Esophagus squamous epithelium (tissue), 5 donors: ENCODE results near the gene DEXI. TPM values are rescaled to one million over a fixed set of nuclear protein-coding genes. Genes with fewer than 3 reads are reported as not detected.

ENCODE experiments used
- DNase-seq: peaks from one replicate; lab custom pipeline; 2025; lab: John Stamatoyannopoulos, UW
- H3K27ac ChIP-seq, 4 donors: fragments of 200-600 bp; sonication (generic); one replicate each; pipeline ENCODE4 v1.5.1; 2016 to 2019; ENCODE audit warnings: mild to moderate bottlenecking in 1 of 4
- H3K27me3 ChIP-seq, 4 donors: fragments of 200-600 bp; sonication (generic); 1 replicate in 3 of 4; 2 replicates in 1 of 4; pipeline versions ENCODE4 v1.5.1 to v1.6.0; 2017 to 2021; ENCODE audit warnings: antibody characterized with exemption in 1 of 4
- H3K36me3 ChIP-seq, 3 donors: fragments of 200-600 bp; sonication (generic); one replicate each; pipeline ENCODE4 v1.5.1; 2016 to 2019
- H3K4me1 ChIP-seq, 3 donors: fragments of 200-600 bp; sonication (generic); one replicate each; pipeline ENCODE4 v1.5.1; 2017 to 2019
- H3K4me3 ChIP-seq, 4 donors: fragments of 200-600 bp; sonication (generic); 1 replicate in 3 of 4; 2 replicates in 1 of 4; pipeline ENCODE4 v1.5.1; 2016 to 2019; ENCODE audit warnings: mild to moderate bottlenecking in 2 of 4, moderate library complexity in 1 of 4
- H3K9me3 ChIP-seq, 3 donors: fragments of 200-600 bp; sonication (generic); one replicate each; pipeline ENCODE4 v1.5.1; 2016 to 2019
- POLR2A ChIP-seq, 4 donors: fragments of 450-650 bp; IDR thresholded peaks; one replicate each; pipeline ENCODE4 v1.6.1; 2017; ENCODE audit warnings: antibody characterized with exemption in 4 of 4, mild to moderate bottlenecking in 4 of 4, moderate library complexity in 3 of 4
- WGBS, 2 donors: methylation state at CpG; one replicate each; pipeline ENCODE4 v1.1.5; 2018; 5-methylcytosine and 5-hydroxymethylcytosine counted together
- intact Hi-C: fragments of 100-400 bp; cut with DNase I; formaldehyde crosslinking; loops from one replicate; pipeline ENCODE4 v1.15.0; 2022
- total RNA-seq, 4 donors: library from RNA; depleted of rRNA; stranded (reverse); fragments of >200 nt; gene quantifications; one replicate each; pipeline ENCODE4 v1.1.0, GENCODE V29; 2016
- TF ChIP-seq, protein P1 (sequence below), 6 experiments: fragments of 450-650 bp in 4 of 6; fragments of 200-600 bp in 2 of 6; sonication (generic) in 2 of 6; IDR thresholded peaks; one replicate each; pipeline ENCODE4 v1.5.1; 2016 to 2019; ENCODE audit warnings: antibody characterized with exemption in 6 of 6, mild to moderate bottlenecking in 4 of 6, moderate library complexity in 4 of 6
- donor health status: DM: yes; HTN: yes; CAD: no.

The DEXI gene
- 10 to 100 TPM; 22.6 to 60.1 (median 28.4) TPM for total RNA-seq

- DNase-seq = peak; percentile 59
Observed at GRCh38 chr16:10942352-10943063, at the start of gene DEXI. Gene DEXI (minus strand): TSS chr16:10942468. CDS start chr16:10942005, 463 bp downstream.

DNA sequence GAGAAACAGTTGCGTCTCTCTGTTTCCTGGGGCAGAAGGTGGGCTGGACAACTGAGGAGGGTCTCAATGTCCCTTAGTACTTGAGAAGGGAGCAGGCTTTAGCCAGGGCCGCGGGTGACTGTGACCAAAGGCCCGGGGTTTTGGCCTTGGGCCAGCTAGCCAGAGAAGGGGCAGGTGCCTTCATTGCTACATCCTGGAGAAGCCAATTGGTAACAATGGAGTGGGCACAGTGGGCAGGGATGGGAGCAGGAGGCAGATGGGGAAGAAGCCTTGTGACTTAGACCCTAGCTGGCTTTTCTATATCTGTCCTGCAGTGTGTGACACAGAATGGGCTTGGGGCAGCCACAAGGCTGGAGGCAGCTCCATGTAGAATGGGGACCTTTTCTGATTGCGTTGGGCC, 48.1 kb upstream of the DEXI start:
- intact Hi-C loops = no loop called here
- no peak for TF ChIP-seq POLR2A (IDR thresholded peaks at IDR 0.05)
- TF ChIP-seq, protein P1, sequence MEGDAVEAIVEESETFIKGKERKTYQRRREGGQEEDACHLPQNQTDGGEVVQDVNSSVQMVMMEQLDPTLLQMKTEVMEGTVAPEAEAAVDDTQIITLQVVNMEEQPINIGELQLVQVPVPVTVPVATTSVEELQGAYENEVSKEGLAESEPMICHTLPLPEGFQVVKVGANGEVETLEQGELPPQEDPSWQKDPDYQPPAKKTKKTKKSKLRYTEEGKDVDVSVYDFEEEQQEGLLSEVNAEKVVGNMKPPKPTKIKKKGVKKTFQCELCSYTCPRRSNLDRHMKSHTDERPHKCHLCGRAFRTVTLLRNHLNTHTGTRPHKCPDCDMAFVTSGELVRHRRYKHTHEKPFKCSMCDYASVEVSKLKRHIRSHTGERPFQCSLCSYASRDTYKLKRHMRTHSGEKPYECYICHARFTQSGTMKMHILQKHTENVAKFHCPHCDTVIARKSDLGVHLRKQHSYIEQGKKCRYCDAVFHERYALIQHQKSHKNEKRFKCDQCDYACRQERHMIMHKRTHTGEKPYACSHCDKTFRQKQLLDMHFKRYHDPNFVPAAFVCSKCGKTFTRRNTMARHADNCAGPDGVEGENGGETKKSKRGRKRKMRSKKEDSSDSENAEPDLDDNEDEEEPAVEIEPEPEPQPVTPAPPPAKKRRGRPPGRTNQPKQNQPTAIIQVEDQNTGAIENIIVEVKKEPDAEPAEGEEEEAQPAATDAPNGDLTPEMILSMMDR (IDR thresholded peaks at IDR 0.05) = no peak
- H3K27ac ChIP-seq = no peak overlapping the region
- DNase-seq = no peak
- peaks cover 0 to 76% (median 14%) of the 10 kb centered on the region in 3 donors for H3K36me3 ChIP-seq
- 74 to 89% methylated on average over 2 to 5 of the region's 5 CpGs for WGBS, 2 donors
- no peaks in the 10 kb centered on the region for H3K27me3 ChIP-seq
- H3K9me3 ChIP-seq = no peaks in the 10 kb centered on the region
- no peak overlapping the region for H3K4me3 ChIP-seq
- peaks cover 0 to 27% (median 16%) of the 10 kb centered on the region in 3 donors for H3K4me1 ChIP-seq

More at GRCh38 chr16:10942352-10943063, at the start of gene DEXI:
- H3K4me1 ChIP-seq = peaks cover 62 to 84% (median 62%) of the 10 kb centered on the region in 3 donors
- TF ChIP-seq, protein P1 (IDR thresholded peaks at IDR 0.05) = peak in 5 of 6 experiments; percentile 15 to 78 (median 34)
- TF ChIP-seq POLR2A (IDR thresholded peaks at IDR 0.05) = peak in 2 of 4 donors; percentile 68 to 79
- intact Hi-C loops = no loop called here
- peaks cover 0 to 12% (median 0%) of the 10 kb centered on the region in 3 donors for H3K36me3 ChIP-seq
- H3K4me3 ChIP-seq = peak within 1 kb of the TSS; percentile 78 to 93 (median 90)
- peak within 1 kb of the TSS; percentile 75 to 91 (median 86) for H3K27ac ChIP-seq
- 11 to 60% methylated on average over 4 to 15 of the region's 55 CpGs for WGBS, 2 donors
- no peaks in the 10 kb centered on the region for H3K27me3 ChIP-seq
- H3K9me3 ChIP-seq = no peaks in the 10 kb centered on the region

DNA sequence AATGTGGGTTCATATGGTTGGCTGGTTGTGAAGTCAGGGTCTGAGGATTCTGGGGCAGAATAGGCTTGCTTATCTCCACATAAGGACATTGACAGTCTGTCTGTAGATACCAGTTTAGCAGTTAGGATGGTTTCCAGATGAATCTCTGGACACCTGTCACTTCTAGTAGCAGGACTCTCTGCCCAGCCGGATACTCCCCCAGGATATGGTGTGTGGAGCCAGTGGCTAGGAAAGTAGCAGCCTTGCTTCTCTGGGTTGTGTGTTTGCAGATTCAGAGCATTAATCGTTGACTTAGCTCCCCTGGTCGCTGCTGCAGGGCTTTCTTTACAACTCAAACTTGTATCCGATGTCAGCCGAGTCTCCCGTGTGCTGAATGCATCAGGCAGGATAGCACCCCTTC, 47.3 kb upstream of the DEXI start:
- H3K27me3 ChIP-seq = no peaks in the 10 kb centered on the region
- H3K36me3 ChIP-seq = peaks cover 0 to 72% (median 14%) of the 10 kb centered on the region in 3 donors
- H3K27ac ChIP-seq = no peak overlapping the region
- TF ChIP-seq POLR2A (IDR thresholded peaks at IDR 0.05) = no peak
- TF ChIP-seq, protein P1 (IDR thresholded peaks at IDR 0.05) = no peak
- intact Hi-C loops = no loop called here
- peaks cover 0 to 29% (median 16%) of the 10 kb centered on the region in 3 donors for H3K4me1 ChIP-seq
- H3K4me3 ChIP-seq = no peak overlapping the region
- no peak for DNase-seq
- no peaks in the 10 kb centered on the region for H3K9me3 ChIP-seq
- WGBS, 2 donors = 89 to 92% methylated on average over 5 to 6 of the region's 6 CpGs

DNA sequence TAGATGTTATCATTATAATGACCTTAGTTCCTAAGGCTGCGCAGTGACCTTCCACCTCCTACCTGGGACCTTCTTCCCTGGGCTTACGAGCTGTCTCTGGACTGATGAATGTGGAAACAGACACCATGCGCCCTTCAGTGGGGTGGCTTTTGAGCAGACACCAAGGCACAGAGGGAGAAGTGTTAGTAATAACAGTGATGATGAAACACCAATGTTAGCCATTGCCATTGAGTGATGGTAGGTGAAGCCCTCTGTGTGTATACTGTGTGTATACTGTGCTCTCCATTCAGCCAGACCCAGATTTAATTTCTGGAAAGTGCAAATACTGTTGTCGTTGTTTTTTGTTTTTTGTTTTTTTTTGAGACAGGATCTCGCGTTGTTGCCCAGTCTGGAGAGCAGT, 46.6 kb upstream of the DEXI start:
- Histone ChIP-seq H3K4me1 (peaks cover 0 to 30% (median 16%) of the 10 kb centered on the region in 3 donors), H3K4me3 (no peak overlapping the region), H3K9me3 (no peaks in the 10 kb centered on the region), H3K36me3 (peaks cover 0 to 72% (median 10%) of the 10 kb centered on the region in 3 donors), H3K27me3 (no peaks in the 10 kb centered on the region), H3K27ac (no peak overlapping the region)
- intact Hi-C loops = no loop called here
- no peak for DNase-seq
- TF ChIP-seq, protein P1 (IDR thresholded peaks at IDR 0.05) = no peak
- TF ChIP-seq POLR2A (IDR thresholded peaks at IDR 0.05) = no peak
- WGBS, 2 donors = 73 to 100% methylated on average over 4 to 6 of the region's 6 CpGs

DNA sequence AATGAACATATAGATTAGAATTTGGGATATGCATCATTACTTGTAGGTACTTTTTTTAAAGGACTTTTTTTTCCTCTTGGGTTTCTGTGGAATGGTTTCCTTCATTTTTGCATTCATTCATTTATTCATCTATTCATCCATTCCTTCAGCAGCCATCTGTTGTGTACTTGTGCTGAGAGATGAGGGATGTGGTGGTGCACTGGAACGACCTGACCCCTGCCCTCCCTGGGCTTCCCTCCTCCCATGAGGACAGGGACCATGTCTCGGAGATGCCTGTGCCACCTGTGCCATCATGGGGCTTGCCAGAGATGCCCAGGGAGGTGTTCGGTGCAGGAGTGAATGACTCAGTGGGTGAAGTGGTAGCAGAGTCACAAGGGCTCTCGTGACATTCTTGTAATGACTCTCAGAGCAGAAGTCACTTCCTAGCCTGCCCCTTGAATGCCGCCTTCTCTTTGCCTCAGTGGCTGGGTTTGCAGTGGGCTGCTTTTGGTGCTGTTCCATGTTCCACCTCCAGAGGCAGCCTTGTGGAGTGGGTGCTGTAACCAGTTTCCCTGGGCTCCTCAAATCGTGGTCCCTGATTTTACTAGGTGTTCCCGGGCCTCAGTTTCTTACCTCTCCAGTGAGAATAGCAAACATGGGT, 46.0 kb upstream of the DEXI start:
- peaks cover 0 to 32% (median 16%) of the 10 kb centered on the region in 3 donors for H3K4me1 ChIP-seq
- no peaks in the 10 kb centered on the region for H3K9me3 ChIP-seq
- 52 to 64% methylated on average over 7 of the region's 7 CpGs for WGBS, 2 donors
- intact Hi-C loops = no loop called here
- H3K27ac ChIP-seq = no peak overlapping the region
- H3K36me3 ChIP-seq = peaks cover 0 to 66% (median 10%) of the 10 kb centered on the region in 3 donors
- TF ChIP-seq, protein P1 (IDR thresholded peaks at IDR 0.05) = peak in 2 of 6 experiments; percentile 31 to 47
- TF ChIP-seq POLR2A (IDR thresholded peaks at IDR 0.05) = no peak
- no peaks in the 10 kb centered on the region for H3K27me3 ChIP-seq
- no peak for DNase-seq
- H3K4me3 ChIP-seq = no peak overlapping the region
